NK-92 treated with Interleukin-12 subunit alpha and Interleukin-12 subunit beta, amount 100 ng/mL, for 24 hours (cell line): ENCODE results near the gene GNG3.
"Not testable (repeated sequence)": the region's sequence is repeated elsewhere in the genome, so short reads cannot be mapped to it uniquely, and the experiment has no call there.

Experiments used
- DNase-seq: peaks from one replicate; lab custom pipeline; 2025; lab: John Stamatoyannopoulos, UW

GNG3 gene

DNA sequence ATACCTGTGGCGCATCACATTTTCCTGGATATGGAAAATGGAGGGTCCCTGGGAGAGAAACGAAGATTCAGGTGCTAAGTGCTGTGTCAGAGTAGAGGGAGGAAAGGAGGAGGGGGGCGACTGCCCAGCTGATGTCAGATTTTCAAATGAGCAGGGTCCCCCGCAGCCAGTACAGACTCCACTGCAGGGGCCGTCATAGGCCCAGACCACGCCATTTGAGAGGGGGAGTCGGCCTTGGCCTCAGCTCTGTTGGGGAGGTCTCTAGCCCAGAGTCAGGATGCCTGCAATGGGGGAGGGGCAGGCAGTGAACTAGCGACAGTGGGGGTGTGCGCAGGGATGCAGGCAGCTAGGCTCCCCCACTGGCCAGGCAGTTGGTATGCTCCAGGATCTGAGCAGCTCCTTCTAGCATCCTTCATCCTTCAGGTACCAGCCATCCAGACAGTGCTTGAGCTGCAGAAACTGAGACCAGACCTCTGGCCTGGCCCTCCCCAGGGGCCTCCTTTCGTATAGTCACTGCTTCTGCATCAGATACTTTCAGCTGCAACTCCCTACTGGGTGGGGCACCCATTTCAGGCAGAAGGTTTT is at the start of gene GNG3, which contains the start of gene BSCL2:
Gene GNG3, plus strand, starts transcription at position 400 of the 585 bp plus-strand sequence. CDS start 620 bp downstream, outside the sequence.
Gene BSCL2, minus strand, starts transcription at position 148 of the 585 bp plus-strand sequence. CDS start 229 bp downstream, outside the sequence.
- no peak for DNase-seq

DNA sequence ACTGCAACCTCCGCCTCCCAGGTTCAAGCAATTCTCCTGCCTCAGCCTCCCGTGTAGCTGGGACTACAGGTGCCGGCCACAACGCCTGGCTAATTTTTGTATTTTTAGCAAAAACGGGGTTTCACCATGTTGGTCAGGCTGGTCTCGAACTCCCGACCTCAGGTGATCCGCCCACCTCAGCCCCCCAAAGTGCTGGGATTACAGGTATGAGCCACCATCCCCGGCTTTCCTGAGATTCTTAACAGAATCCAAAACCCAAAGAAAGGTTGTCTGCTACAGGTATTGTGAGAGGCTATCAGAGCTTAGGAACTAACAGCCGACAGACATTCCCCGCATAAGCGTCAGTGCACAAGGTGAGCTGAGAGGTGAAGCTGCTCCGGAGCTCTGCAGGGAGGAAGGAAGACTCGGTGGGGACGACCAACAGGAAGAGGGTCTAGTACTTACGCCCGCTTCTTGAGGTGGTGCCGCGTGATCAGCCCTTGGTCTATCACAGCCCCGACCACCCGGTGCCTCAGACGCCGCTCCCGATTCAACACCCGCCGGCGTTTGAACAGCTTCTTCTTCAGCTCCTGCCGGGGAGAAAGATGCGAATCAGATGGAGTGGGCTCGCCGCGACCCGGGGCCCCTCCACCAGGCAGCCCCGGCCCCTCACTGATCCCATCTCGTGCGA is 42.9 kb upstream of the GNG3 start:
- peak; percentile 67 for DNase-seq

- peak; percentile 93 for DNase-seq
Observed at GRCh38 chr11:62665075-62665598, 42.3 kb upstream of the GNG3 start, which contains the start of the genes C11orf98 and CSKMT. TSS of gene C11orf98 (minus strand) at chr11:62665210. CDS start at chr11:62665169, 41 bp downstream. TSS of gene CSKMT (plus strand) at chr11:62665312. CDS start at chr11:62665880, 568 bp downstream.

DNA sequence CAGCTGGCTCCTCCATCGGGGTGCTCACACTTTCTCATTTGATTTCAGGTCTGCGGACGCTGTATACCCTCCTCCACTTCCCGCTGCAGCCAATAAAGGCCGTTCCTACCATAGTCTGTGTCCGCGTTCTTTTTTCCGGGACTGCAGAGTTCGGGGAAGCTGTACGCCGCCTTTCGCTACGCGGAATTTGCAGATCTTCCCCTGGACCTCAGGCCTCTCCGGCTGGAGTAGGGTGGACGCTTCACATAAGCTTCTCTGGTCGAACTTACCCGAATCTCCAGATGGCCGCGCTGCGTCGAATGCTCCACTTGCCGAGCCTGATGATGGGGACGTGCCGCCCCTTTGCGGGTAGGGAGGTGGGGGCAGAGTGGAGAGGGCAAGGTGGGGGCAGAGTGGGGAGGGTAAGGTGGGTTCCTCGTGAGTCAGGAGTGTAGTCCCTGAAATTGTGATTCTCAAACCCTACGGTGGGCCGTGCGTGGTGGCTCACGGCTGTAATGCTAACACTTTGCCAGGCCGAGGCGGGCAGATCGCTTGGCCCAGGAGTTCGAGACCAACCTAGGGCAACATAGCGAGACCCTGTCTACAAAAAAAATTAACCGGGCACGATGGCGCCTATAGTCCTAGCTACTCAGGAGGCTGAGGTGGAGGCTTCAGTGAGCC is 41.7 kb upstream of the GNG3 start:
- peak; percentile 56 for DNase-seq

- DNase-seq = no peak
Observed at GRCh38 chr11:62666259-62666926, 41.1 kb upstream of the GNG3 start.

DNA sequence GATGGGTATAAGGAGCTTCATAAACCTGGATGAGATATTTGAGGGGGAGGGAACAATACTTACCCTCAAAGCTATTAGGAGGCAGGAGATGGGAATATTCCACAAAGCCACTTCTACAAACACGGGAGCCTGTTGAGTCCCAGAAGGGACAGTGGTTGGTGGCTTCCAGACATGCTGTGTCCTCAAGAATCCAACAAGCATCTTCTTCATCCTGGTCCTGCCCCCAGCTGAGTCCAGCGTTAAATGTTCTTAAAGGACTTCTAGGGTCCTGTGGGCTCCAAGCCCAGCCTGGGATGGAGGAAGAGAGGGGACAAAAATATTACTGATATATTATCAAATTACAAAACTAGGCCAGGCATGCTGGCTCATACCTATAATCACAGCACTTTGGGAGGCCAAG is 40.0 kb upstream of the GNG3 start:
- no peak for DNase-seq

- no peak for DNase-seq
Observed at GRCh38 chr11:62669420-62670161, 37.9 kb upstream of the GNG3 start.

DNA sequence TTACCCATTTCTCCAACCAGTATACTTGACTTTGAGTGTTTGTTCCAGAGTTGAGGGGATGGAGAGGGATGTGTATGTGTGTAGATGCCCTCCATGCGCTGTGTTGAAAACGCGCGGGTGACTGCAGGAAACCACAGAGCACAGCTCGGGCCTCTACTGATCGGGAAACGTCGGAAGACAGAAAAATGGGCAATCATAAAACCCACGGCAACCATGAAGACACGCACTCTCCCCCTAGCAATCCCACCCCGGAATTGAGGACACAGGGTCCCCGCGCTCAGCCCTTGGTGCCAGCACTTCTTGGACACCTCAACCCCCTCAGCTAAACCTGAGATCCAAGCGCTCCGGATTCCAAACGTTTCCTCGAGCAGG is 36.3 kb upstream of the GNG3 start:
- no peak for DNase-seq

DNA sequence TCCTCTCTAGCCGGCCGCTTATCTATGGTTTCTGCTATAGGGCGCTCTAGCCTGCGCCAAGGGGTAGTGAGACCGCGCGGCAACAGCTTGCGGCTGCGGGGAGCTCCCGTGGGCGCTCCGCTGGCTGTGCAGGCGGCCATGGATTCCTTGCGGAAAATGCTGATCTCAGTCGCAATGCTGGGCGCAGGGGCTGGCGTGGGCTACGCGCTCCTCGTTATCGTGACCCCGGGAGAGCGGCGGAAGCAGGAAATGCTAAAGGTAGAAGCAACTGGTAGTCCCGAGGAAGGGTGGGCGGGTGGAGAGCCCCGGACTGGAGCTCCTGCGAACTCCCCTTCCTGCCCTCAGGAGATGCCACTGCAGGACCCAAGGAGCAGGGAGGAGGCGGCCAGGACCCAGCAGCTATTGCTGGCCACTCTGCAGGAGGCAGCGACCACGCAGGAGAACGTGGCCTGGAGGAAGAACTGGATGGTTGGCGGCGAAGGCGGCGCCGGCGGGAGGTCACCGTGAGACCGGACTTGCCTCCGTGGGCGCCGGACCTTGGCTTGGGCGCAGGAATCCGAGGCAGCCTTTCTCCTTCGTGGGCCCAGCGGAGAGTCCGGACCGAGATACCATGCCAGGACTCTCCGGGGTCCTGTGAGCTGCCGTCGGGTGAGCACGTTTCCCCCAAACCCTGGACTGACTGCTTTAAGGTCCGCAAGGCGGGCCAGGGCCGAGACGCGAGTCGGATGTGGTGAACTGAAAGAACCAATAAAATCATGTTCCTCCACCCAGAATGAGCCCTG is 35.7 kb upstream of the GNG3 start, which contains the start of the genes LBHD1 and UQCC3:
Gene LBHD1, minus strand, starts transcription at position 660 of the 782 bp plus-strand sequence. CDS start 2,236 bp downstream, outside the sequence.
Gene UQCC3, plus strand, starts transcription at position 66 of the 782 bp plus-strand sequence. Its CDS starts 73 bp downstream, at position 139.
- peak; percentile 85 for DNase-seq

GRCh38 chr11:62673196-62673525 is 34.3 kb upstream of the GNG3 start:
- no peak for DNase-seq

DNA sequence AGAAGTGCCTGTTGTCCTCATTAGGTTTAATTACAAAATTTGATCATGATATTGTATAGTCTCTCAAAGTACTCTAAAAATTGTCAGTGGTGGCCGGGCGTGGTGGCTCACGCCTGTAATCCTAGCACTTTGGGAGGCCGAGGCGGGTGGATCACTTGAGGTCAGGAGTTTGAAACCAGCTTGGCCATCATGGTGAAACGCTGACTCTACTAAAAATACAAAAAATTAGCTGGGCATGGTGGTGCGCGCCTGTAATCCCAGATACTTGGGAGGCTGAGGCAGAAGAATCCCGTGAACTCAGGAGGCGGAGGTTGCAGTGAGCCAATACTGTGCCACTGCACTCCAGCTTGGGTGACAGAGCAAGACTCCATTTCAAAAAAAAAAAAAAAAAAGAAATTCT is 32.1 kb upstream of the GNG3 start:
- DNase-seq = not testable (repeated sequence)

- no peak for DNase-seq
Observed at GRCh38 chr11:62676698-62677097, 30.8 kb upstream of the GNG3 start.

DNA sequence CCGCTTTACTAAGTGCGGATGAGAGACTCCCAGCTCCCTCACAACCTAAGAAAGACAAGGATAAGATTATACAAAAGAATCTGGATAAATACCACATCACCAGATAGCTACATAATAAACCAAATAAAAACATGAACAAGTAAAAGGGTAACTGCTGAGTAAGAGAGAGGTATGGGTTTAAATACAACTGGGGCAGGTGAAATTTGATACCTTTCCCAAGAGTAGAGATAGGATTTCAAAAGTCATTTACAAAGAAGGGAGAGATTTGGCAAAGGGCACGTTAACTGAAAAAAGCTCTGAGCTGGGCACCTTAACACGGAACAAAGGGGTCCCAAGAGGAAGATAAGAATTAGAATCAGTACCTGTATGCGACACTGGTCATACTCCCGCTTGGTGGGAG is 30.3 kb upstream of the GNG3 start:
- DNase-seq = no peak

GRCh38 chr11:62677714-62678113 is 29.8 kb upstream of the GNG3 start:
- no peak for DNase-seq

DNA sequence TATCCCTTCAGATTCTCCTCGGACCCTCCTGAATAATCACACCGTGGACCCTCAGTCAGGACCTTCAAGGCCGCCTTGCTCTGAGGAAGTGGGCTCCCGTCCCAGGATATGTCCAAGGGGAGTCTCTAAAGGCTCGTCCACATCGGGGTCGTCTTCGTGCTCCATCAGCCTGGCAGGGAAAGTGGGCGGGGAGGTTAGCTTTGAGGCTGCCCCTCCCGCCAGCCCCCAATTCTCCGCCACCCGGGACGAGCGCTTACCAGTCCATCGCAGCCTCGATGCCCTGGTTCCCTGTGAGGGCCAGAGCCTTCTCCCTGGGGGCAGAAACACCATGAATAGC is 29.1 kb upstream of the GNG3 start:
- no peak for DNase-seq

GRCh38 chr11:62678770-62679696 is 28.4 kb upstream of the GNG3 start, which contains the start of gene UBXN1:
TSS of gene UBXN1 (minus strand) at chr11:62679073. CDS start at chr11:62678923, 150 bp downstream.
- peak; percentile 72 for DNase-seq

- DNase-seq = no peak
Observed at GRCh38 chr11:62680825-62681240, 26.6 kb upstream of the GNG3 start.

GRCh38 chr11:62682518-62682917 is 25.0 kb upstream of the GNG3 start:
- no peak for DNase-seq
